NCI-H146 treated with DMSO at 0.1 percent for 48 hours (cell line): ENCODE measurements around the gene IL12RB1.

Experiments used
- DNase-seq: peaks from one replicate; lab custom pipeline; 2025; ENCODE audit not compliant: unreplicated experiment; lab: John Stamatoyannopoulos, UW

IL12RB1 gene

DNA sequence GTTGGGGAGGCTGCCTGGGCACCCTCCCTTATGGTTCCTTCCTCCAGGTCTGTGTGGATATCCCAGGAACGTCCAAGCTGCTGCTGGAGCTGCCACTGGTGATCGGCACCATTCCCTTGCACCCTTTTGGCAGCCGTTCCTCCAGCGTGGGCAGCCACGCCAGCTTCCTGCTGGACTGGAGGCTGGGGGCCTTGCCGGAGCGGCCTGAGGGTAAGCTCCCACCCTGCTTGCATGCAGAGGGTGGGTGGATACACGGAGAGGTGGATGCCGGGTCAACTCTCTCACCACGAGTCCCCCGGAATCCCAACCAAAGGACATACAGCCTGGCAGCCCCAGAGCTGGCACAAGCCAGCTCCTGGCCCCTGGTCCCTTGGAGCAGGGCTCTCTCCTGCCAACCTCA, 76.6 kb downstream of the IL12RB1 start:
- DNase-seq: no peak

DNA sequence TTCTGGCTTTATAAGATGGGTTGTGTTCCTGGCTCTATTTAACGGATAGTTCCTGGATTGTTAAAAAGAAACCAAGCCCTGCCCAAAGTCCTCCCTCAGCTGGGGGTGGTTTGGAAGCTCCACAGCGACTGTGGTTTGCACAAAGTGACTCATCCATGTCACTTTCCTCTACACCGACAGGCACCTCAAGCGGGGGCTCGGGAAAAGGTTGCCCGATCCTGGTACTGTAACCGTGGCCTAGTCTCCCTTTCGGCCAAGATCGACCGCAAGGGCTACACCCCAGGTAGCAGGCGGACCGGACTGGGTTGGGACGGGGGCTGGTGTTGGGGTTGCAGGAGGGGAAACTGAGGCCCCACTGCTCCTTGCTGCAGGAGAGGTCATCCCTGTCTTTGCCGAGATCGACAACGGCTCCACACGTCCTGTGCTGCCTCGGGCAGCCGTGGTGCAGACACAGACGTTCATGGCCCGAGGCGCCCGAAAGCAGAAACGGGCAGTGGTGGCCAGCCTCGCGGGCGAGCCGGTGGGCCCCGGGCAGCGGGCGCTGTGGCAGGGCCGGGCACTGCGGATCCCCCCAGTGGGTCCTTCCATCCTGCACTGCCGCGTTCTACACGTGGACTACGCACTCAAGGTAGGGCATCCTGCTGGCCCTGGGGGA, 77.2 kb downstream of the IL12RB1 start:
- no peak for DNase-seq
